RWPE2 (cell line): ENCODE results near the gene SGSM2.

Experiments
- ATAC-seq: fragments of 200-7000 bp; cut with Tn5 transposase; 3 replicates; pipeline ENCODE4 v1.9.1; 2021; ENCODE audit warnings: low read depth
- DNase-seq: peaks from one replicate; pipeline ENCODE4 v3.0.0-alpha.2; 2020; ENCODE audit warnings: low spot score
- H3K27ac ChIP-seq: fragments of 450-650 bp; 2 replicates; pipeline ENCODE4 v1.5.1; 2017; ENCODE audit warnings: mild to moderate bottlenecking; ENCODE audit not compliant: poor library complexity, severe bottlenecking
- H3K27me3 ChIP-seq: fragments of 250-450 bp; sonication (Bioruptor Pico); 2 replicates; pipeline ENCODE4 v1.5.1; 2021; ENCODE audit warnings: mild to moderate bottlenecking, moderate library complexity; ENCODE audit not compliant: insufficient read depth, poor library complexity, severe bottlenecking
- H3K36me3 ChIP-seq: fragments of 250-450 bp; sonication (Bioruptor Pico); 2 replicates; pipeline ENCODE4 v1.5.1; 2020; ENCODE audit warnings: low read depth, mild to moderate bottlenecking, moderate library complexity
- H3K4me1 ChIP-seq: fragments of 250-450 bp; sonication (Bioruptor Pico); 2 replicates; pipeline ENCODE4 v1.5.1; 2021; ENCODE audit warnings: mild to moderate bottlenecking, moderate library complexity; ENCODE audit not compliant: insufficient read depth, poor library complexity, severe bottlenecking
- H3K4me3 ChIP-seq: fragments of 250-450 bp; sonication (Bioruptor Pico); 2 replicates; pipeline ENCODE4 v1.5.1; 2021; ENCODE audit warnings: mild to moderate bottlenecking, moderate library complexity; ENCODE audit not compliant: severe bottlenecking
- H3K9me3 ChIP-seq: fragments of 250-450 bp; sonication (Bioruptor Pico); 2 replicates; pipeline ENCODE4 v1.5.1; 2021; ENCODE audit warnings: mild to moderate bottlenecking, moderate library complexity; ENCODE audit not compliant: severe bottlenecking
- TF ChIP-seq, protein P1 (sequence below): fragments of 450-650 bp; IDR thresholded peaks from one replicate; pipeline ENCODE4 v1.5.1; 2017; ENCODE audit warnings: mild to moderate bottlenecking, moderate library complexity; ENCODE audit not compliant: poor library complexity, severe bottlenecking

Gene SGSM2

DNA sequence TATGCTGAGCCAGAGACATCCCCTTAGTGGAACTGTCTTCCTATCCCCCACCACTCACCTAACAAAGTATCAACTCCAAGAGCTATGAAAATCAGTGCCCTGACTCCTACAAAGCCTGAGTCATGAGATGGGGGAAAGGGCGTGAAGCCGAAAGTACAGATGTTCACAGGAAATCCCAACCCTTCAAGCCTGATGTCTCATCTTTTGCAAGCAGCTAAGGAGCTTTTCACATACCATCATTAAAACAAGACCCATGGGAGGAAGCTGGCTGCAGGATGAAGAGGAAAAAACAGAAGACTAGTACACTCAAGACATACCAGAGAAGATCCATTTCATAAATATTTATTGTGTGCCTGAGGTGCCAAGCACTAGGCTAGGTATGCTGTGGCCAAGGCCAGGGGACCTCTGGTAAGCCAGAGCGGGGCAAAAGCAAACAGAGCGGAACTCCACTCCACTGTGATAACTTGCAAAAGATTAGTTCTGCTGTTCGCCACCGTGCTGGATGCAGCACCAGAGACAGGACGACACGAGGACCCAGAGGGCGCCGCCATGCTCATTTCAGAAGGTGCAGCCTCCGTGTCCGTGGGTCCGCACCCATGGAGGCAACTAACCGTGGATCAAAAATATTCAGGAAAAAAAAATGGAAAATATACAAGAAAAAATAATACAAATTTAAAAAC lies 68.1 kb downstream of the SGSM2 start:
- Histone ChIP-seq H3K27ac (peak overlapping the region; percentile 94), H3K27me3 (no peaks in the 10 kb centered on the region), H3K9me3 (no peaks in the 10 kb centered on the region), H3K4me3 (no peak overlapping the region), H3K36me3 (no peaks in the 10 kb centered on the region), H3K4me1 (peaks cover 36% of the 10 kb centered on the region)
- ATAC-seq (peak; percentile 41), DNase-seq (no peak)
- TF ChIP-seq, protein P1, sequence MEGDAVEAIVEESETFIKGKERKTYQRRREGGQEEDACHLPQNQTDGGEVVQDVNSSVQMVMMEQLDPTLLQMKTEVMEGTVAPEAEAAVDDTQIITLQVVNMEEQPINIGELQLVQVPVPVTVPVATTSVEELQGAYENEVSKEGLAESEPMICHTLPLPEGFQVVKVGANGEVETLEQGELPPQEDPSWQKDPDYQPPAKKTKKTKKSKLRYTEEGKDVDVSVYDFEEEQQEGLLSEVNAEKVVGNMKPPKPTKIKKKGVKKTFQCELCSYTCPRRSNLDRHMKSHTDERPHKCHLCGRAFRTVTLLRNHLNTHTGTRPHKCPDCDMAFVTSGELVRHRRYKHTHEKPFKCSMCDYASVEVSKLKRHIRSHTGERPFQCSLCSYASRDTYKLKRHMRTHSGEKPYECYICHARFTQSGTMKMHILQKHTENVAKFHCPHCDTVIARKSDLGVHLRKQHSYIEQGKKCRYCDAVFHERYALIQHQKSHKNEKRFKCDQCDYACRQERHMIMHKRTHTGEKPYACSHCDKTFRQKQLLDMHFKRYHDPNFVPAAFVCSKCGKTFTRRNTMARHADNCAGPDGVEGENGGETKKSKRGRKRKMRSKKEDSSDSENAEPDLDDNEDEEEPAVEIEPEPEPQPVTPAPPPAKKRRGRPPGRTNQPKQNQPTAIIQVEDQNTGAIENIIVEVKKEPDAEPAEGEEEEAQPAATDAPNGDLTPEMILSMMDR = no peak

DNA sequence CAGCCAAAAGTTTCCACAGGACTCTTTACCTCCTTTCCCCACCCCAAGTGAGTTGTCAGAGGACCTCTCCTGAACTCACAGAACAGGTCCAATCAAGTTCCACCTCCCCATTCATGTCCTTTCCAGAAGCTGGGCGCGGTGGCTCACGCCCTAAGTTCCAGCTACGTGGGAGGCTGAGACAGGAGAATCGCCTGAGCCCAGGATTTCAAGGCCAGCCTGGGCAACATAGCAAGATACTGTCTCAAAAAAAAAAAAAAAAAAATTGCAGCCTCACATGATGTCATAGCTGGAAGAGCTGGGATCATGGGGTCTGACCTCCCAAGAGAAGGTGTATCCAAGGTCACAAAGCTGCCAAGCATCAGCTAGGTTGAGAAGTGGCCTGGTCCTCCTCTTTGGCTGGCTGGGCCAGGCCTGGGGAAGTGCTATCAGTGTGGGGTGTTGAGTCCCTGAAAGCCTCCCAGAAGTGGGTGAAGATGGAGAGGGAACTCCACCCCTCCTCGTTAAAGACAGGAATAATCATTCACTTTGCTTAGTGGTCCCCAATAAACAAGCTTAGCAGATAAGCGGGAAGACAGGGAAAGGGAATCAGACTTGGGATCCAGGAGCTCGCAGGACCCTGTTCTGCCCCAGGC lies 69.1 kb downstream of the SGSM2 start:
- peak overlapping the region; percentile 94 for H3K27ac ChIP-seq
- DNase-seq = no peak
- H3K36me3 ChIP-seq = no peaks in the 10 kb centered on the region
- H3K27me3 ChIP-seq = no peaks in the 10 kb centered on the region
- H3K4me3 ChIP-seq = no peak overlapping the region
- no peak for ATAC-seq
- H3K4me1 ChIP-seq = peaks cover 36% of the 10 kb centered on the region
- H3K9me3 ChIP-seq = no peaks in the 10 kb centered on the region
- TF ChIP-seq, protein P1 = no peak

DNA sequence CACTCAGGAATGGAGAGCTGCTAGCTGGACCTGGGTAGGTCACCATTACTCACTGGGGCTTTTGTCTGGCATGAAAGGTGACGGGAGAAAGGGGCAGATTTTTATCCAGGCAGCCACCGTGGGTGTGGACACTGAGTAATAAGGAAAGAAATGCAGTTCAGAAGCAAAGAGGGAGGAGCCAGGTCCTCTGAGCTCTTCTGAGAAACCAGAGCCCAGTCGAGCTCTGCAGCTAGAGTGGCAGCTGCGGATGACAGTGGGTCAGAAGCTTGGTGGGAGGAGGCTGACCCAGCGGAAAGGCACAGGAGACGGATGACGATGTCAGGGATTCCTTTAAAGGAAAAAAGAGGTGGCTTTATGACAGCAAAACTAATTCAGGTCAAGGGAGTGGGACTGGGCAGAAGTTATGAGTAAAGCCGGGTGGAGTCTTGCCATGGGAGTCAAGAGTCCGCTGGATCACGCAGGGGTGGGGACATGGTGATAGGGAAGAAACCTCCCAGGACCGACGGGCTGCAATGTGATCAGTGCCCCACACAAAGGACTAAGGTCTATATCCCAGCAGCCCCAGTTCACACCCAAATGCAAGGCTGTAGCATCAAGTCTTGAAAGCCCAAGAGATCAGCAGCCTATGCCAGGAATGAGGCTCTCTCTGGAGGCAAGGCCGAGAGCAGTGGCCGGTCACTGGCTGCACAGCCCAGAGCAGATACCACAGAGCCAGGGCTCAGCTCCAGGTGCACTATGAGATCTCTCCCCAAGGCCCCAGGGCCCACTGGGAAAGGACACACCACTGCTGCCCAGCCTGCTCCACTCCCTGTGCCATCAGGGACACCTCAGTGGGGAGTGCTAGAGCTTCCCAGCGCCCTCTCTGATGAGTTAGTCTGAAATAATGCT lies 69.8 kb downstream of the SGSM2 start:
- peak; percentile 84 for ATAC-seq
- H3K27ac ChIP-seq = peak overlapping the region; percentile 94
- H3K27me3 ChIP-seq = no peaks in the 10 kb centered on the region
- peaks cover 36% of the 10 kb centered on the region for H3K4me1 ChIP-seq
- H3K36me3 ChIP-seq = no peaks in the 10 kb centered on the region
- no peak overlapping the region for H3K4me3 ChIP-seq
- no peaks in the 10 kb centered on the region for H3K9me3 ChIP-seq
- TF ChIP-seq, protein P1 = no peak
- DNase-seq = peak; percentile 89

DNA sequence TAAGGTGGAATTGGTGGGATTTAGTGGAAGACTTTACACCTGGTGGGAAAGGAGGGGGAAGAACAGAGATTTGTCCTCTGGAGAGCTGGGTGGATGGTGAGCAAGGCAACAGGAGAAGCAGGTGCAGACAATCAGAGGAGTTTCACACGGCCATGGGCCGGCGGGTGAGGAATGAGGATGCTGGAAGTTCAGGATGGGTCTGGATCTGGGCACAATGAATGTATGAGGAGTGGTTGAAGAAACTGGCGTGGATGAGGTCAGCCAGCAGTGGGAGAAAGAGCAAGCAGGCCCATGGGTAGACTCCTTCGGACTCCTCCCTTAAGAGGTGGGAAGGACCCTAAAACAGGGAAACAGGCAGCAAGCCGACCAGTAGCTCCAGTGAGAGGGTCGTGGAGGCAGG lies 73.7 kb downstream of the SGSM2 start:
- Histone ChIP-seq H3K27ac (no peak overlapping the region), H3K4me1 (peaks cover 19% of the 10 kb centered on the region), H3K27me3 (no peaks in the 10 kb centered on the region), H3K4me3 (no peak overlapping the region), H3K36me3 (peaks cover 22% of the 10 kb centered on the region), H3K9me3 (no peaks in the 10 kb centered on the region)
- DNase-seq (no peak), ATAC-seq (no peak)
- TF ChIP-seq, protein P1 = no peak
